Endothelial cell of umbilical vein (primary cell): ENCODE data around the gene CSTA. TPM values are rescaled to one million over a fixed set of nuclear protein-coding genes. Genes with fewer than 3 reads are reported as not detected.

Source experiments
- BruUV-seq: library from RNA; stranded (reverse); fragments of 400-500 nt; replicated peaks from 2 replicates; lab custom pipeline; 2021; lab: Mats Ljungman, UMichigan
- CTCF ChIA-PET: fragments of 300-600, 350-600 bp; sonication (Branson Sonifier 250); formaldehyde crosslinking; loops from one replicate; lab custom pipeline; 2021; ENCODE audit warnings: antibody characterized with exemption, inconsistent platforms; lab: Charles Lee
- POLR2A ChIA-PET: fragments of 300-600, 350-600 bp; sonication (Branson Sonifier 250); formaldehyde crosslinking; loops from one replicate; lab custom pipeline; 2021; ENCODE audit warnings: antibody characterized with exemption, inconsistent platforms; lab: Charles Lee
- DNase-seq: peaks from one replicate; pipeline ENCODE4 v3.0.0-alpha.2; 2011; ENCODE audit warnings: low read depth, low spot score
- FAIRE-seq: peaks from 2 replicates; lab custom pipeline; 2011; peaks lifted over from hg19 to GRCh38; lab: Jason Lieb, UNC
- H2AFZ ChIP-seq: 2 replicates; pipeline ENCODE4 v1.6.0; 2012; ENCODE audit warnings: low read depth, low read length, control low read depth, inconsistent platforms
- H3K27ac ChIP-seq: 2 replicates; pipeline ENCODE4 v1.5.1; 2011; ENCODE audit warnings: low read depth, mild to moderate bottlenecking, control low read depth, low read length, moderate library complexity; ENCODE audit not compliant: insufficient read depth
- H3K27me3 ChIP-seq, 2 experiments: 2 replicates each; pipeline versions ENCODE4 v1.6.0 to v1.6.1; 2011; ENCODE audit warnings: low read length in 2 of 2, mixed read lengths in 1 of 2; ENCODE audit not compliant: control insufficient read depth in 2 of 2, insufficient read depth in 2 of 2
- H3K36me3 ChIP-seq, 2 experiments: 2 replicates in 1 of 2; 3 replicates in 1 of 2; pipeline ENCODE4 v1.5.1; 2011; ENCODE audit warnings: low read length in 2 of 2, mild to moderate bottlenecking in 1 of 2, moderate library complexity in 1 of 2; ENCODE audit not compliant: control insufficient read depth in 2 of 2, insufficient read depth in 2 of 2; ENCODE audit errors: extremely low read depth in 1 of 2
- H3K4me1 ChIP-seq: 3 replicates; pipeline ENCODE4 v1.5.1; 2011; ENCODE audit warnings: mild to moderate bottlenecking, low read length; ENCODE audit not compliant: control insufficient read depth, insufficient read depth; ENCODE audit errors: extremely low read depth
- H3K4me2 ChIP-seq: 2 replicates; pipeline ENCODE4 v1.6.1; 2011; ENCODE audit warnings: low read length, control low read depth, mixed read lengths; ENCODE audit not compliant: insufficient read depth
- H3K4me3 ChIP-seq, 3 experiments: fragments of 200-600 bp in 1 of 3; sonication (generic), shearing (Covaris generic) in 1 of 3; replicated peaks in 1 of 3; 2 replicates each; pipeline ENCODE4 v1.5.1; 2011 to 2016; ENCODE audit warnings: control low read depth in 3 of 3, low read length in 3 of 3, mild to moderate bottlenecking in 2 of 3, inconsistent platforms in 1 of 3, low read depth in 1 of 3, moderate library complexity in 1 of 3; ENCODE audit not compliant: insufficient read depth in 1 of 3
- H3K79me2 ChIP-seq: 2 replicates; pipeline ENCODE4 v1.6.0; 2012; ENCODE audit warnings: low read length, inconsistent platforms; ENCODE audit not compliant: control insufficient read depth, insufficient read depth
- H3K9ac ChIP-seq: replicated peaks from 2 replicates; pipeline ENCODE3; 2011; ENCODE audit warnings: low read length, control low read depth; ENCODE audit not compliant: insufficient read depth; ENCODE audit errors: extremely low read depth
- H3K9me1 ChIP-seq: replicated peaks from 3 replicates; pipeline ENCODE4 v1.6.0; 2011; ENCODE audit warnings: mild to moderate bottlenecking, low read length; ENCODE audit not compliant: control insufficient read depth, insufficient read depth; ENCODE audit errors: extremely low read depth
- H3K9me3 ChIP-seq: replicated peaks from 2 replicates; pipeline ENCODE4 v1.5.1; 2012; ENCODE audit warnings: low read length, inconsistent platforms; ENCODE audit not compliant: control insufficient read depth, insufficient read depth
- H4K20me1 ChIP-seq: replicated peaks from 2 replicates; pipeline ENCODE3; 2011; ENCODE audit warnings: mild to moderate bottlenecking, low read length; ENCODE audit not compliant: control insufficient read depth, insufficient read depth; ENCODE audit errors: extremely low read depth
- CTCF ChIP-seq, 2 donors: IDR thresholded peaks; 1 replicate in 1 of 2; 2 replicates in 1 of 2; pipeline ENCODE4 v1.5.1; 2011; ENCODE audit warnings: low read length in 2 of 2, mild to moderate bottlenecking in 2 of 2, moderate library complexity in 2 of 2, control low read depth in 1 of 2, inconsistent platforms in 1 of 2, low read depth in 1 of 2; ENCODE audit not compliant: insufficient read depth in 1 of 2; ENCODE audit errors: extremely low read depth in 1 of 2
- EZH2 ChIP-seq: IDR thresholded peaks from 2 replicates; pipeline ENCODE4 v1.6.1; 2012; ENCODE audit warnings: borderline replicate concordance, low read depth, mild to moderate bottlenecking, moderate library complexity, low read length, inconsistent platforms; ENCODE audit not compliant: severe bottlenecking
- FOS ChIP-seq: IDR thresholded peaks from 2 replicates; pipeline ENCODE4 v1.6.1; 2011; ENCODE audit warnings: mild to moderate bottlenecking, low read length, moderate library complexity, borderline replicate concordance; ENCODE audit not compliant: insufficient read depth
- GATA2 ChIP-seq: IDR thresholded peaks from 2 replicates; pipeline ENCODE4 v1.7.0; 2011; ENCODE audit warnings: low read depth, mild to moderate bottlenecking, moderate library complexity, mixed read lengths, low read length; ENCODE audit not compliant: insufficient read length, insufficient read depth
- JUN ChIP-seq: IDR thresholded peaks from 2 replicates; pipeline ENCODE4 v1.6.1; 2011; ENCODE audit warnings: borderline replicate concordance, low read depth; ENCODE audit not compliant: insufficient read length, insufficient read depth
- MAX ChIP-seq: IDR thresholded peaks from 2 replicates; pipeline ENCODE4 v1.6.1; 2011; ENCODE audit not compliant: insufficient read depth, insufficient read length
- MYC ChIP-seq: IDR thresholded peaks from one replicate; pipeline ENCODE4 v1.6.1; 2011; ENCODE audit warnings: mild to moderate bottlenecking, low read depth, low read length
- POLR2A ChIP-seq: IDR thresholded peaks from 2 replicates; pipeline ENCODE4 v1.6.1; 2012; ENCODE audit warnings: low read depth, mild to moderate bottlenecking, control low read depth, low read length
- POLR2AphosphoS5 ChIP-seq: IDR thresholded peaks from 2 replicates; pipeline ENCODE4 v1.6.1; 2012; ENCODE audit warnings: low read depth, mild to moderate bottlenecking, control low read depth, low read length, moderate library complexity; ENCODE audit not compliant: insufficient read depth
- dilution Hi-C: fragments of 300-500 bp; cut with MboI; formaldehyde crosslinking; loops from one replicate; pipeline ENCODE4 v1.15.0; 2019; ENCODE audit warnings: low sequenced_read_pairs; ENCODE audit not compliant: extremely low pct_ligation_motif_present
- intact Hi-C: fragments of 100-400 bp; cut with micrococcal nuclease; formaldehyde crosslinking; loops from one replicate; pipeline ENCODE4 v1.10.0; 2022
- polyA plus RNA-seq, 4 experiments: library from polyadenylated mRNA; depleted of rRNA in 3 of 4; stranded (reverse) in 3 of 4; unstranded in 1 of 4; fragments of >200 nt; gene quantifications; 2 replicates each; pipeline versions ENCODE4 v1.2.1 to v1.2.3, GENCODE V29; 2011 to 2012; ENCODE audit warnings: missing spikeins in 1 of 4
- total RNA-seq: library from RNA; stranded (reverse); gene quantifications from 2 replicates; pipeline ENCODE4 v1.2.3, GENCODE V29; 2021

The CSTA gene
- total and polyA plus RNA-seq, 2 donors (not counting 3 experiments of a cell fraction or from before 2014, with no cell fraction given) = not detected

- no TSS peak for BruUV-seq
- FAIRE-seq = no peak
Observed at GRCh38 chr3:122364490-122364889, 39.4 kb downstream of the CSTA start.

More at GRCh38 chr3:122364490-122364889, 39.4 kb downstream of the CSTA start:
- no peak overlapping the region for H3K4me3 ChIP-seq
- H2AFZ ChIP-seq = no peak overlapping the region
- no peak overlapping the region for H3K4me2 ChIP-seq
- H3K9me3 ChIP-seq = no peaks in the 10 kb centered on the region
- no peak overlapping the region for H3K27ac ChIP-seq
- H3K79me2 ChIP-seq = no peaks in the 10 kb centered on the region
- TF ChIP-seq POLR2AphosphoS5 (no peak), EZH2 (no peak), MAX (no peak), FOS (no peak), JUN (no peak), GATA2 (no peak), CTCF (IDR thresholded peaks at IDR 0.05; ENCODE audit: extremely low read depth in 1 of 2, insufficient read depth in 1 of 2, low read depth in 1 of 2, low read length in 2 of 2) (no peak), MYC (no peak), POLR2A (no peak)
- dilution Hi-C loops (no loop called here), intact Hi-C loops (no loop called here)
- CTCF ChIA-PET = interaction anchor here (1.5 kb wide), 1 partner anchor 20 kb away, joined by 4 read pairs; the partner anchor contains the start of gene FAM162A
- POLR2A ChIA-PET = no interaction called here
- no peaks in the 10 kb centered on the region for H3K9me1 ChIP-seq
- no peak overlapping the region for H3K9ac ChIP-seq
- H3K36me3 ChIP-seq = peaks cover 0 to 7% of the 10 kb centered on the region in 2 experiments
- no peaks in the 10 kb centered on the region for H3K27me3 ChIP-seq
- H4K20me1 ChIP-seq = no peaks in the 10 kb centered on the region
- no peaks in the 10 kb centered on the region for H3K4me1 ChIP-seq
- no peak for DNase-seq
